ENCODE measurements around the gene SPC25. TPM values are rescaled to one million over a fixed set of nuclear protein-coding genes. Genes with fewer than 3 reads are reported as not detected.

SPC25 gene
- total and polyA plus RNA-seq, 2 experiments from 2014 or later: 23.4 to 72.7 TPM

DNA sequence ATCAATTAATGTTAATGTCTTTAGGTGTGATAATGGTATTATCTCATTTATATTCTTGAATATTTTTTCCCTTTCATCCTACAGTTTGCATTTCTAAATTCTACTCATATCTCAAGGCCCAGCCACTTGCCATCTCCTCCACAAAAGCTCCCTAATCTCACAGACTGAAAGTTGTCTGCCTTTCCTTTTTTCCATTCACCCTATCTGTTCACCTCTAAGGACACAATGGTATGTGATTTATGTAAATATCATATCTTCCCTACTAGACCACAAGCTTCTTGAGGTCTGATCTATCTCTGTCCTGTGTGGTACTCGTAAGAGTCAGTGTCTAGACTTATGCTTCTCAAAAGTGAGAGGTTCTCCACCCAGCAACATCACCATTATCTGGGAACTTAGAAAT lies 3.9 kb upstream of the SPC25 start (continued):
- TF ChIP-seq, protein P1, sequence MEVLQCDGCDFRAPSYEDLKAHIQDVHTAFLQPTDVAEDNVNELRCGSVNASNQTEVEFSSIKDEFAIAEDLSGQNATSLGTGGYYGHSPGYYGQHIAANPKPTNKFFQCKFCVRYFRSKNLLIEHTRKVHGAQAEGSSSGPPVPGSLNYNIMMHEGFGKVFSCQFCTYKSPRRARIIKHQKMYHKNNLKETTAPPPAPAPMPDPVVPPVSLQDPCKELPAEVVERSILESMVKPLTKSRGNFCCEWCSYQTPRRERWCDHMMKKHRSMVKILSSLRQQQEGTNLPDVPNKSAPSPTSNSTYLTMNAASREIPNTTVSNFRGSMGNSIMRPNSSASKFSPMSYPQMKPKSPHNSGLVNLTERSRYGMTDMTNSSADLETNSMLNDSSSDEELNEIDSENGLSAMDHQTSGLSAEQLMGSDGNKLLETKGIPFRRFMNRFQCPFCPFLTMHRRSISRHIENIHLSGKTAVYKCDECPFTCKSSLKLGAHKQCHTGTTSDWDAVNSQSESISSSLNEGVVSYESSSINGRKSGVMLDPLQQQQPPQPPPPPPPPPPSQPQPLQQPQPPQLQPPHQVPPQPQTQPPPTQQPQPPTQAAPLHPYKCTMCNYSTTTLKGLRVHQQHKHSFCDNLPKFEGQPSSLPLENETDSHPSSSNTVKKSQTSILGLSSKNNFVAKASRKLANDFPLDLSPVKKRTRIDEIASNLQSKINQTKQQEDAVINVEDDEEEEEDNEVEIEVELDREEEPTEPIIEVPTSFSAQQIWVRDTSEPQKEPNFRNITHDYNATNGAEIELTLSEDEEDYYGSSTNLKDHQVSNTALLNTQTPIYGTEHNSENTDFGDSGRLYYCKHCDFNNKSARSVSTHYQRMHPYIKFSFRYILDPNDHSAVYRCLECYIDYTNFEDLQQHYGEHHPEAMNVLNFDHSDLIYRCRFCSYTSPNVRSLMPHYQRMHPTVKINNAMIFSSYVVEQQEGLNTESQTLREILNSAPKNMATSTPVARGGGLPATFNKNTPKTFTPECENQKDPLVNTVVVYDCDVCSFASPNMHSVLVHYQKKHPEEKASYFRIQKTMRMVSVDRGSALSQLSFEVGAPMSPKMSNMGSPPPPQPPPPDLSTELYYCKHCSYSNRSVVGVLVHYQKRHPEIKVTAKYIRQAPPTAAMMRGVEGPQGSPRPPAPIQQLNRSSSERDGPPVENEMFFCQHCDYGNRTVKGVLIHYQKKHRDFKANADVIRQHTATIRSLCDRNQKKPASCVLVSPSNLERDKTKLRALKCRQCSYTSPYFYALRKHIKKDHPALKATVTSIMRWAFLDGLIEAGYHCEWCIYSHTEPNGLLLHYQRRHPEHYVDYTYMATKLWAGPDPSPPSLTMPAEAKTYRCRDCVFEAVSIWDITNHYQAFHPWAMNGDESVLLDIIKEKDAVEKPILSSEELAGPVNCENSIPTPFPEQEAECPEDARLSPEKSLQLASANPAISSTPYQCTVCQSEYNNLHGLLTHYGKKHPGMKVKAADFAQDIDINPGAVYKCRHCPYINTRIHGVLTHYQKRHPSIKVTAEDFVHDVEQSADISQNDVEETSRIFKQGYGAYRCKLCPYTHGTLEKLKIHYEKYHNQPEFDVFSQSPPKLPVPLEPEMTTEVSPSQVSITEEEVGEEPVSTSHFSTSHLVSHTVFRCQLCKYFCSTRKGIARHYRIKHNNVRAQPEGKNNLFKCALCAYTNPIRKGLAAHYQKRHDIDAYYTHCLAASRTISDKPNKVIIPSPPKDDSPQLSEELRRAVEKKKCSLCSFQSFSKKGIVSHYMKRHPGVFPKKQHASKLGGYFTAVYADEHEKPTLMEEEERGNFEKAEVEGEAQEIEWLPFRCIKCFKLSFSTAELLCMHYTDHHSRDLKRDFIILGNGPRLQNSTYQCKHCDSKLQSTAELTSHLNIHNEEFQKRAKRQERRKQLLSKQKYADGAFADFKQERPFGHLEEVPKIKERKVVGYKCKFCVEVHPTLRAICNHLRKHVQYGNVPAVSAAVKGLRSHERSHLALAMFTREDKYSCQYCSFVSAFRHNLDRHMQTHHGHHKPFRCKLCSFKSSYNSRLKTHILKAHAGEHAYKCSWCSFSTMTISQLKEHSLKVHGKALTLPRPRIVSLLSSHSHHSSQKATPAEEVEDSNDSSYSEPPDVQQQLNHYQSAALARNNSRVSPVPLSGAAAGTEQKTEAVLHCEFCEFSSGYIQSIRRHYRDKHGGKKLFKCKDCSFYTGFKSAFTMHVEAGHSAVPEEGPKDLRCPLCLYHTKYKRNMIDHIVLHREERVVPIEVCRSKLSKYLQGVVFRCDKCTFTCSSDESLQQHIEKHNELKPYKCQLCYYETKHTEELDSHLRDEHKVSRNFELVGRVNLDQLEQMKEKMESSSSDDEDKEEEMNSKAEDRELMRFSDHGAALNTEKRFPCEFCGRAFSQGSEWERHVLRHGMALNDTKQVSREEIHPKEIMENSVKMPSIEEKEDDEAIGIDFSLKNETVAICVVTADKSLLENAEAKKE (CRISPR knock-in tag; IDR thresholded peaks at IDR 0.05): no peak
- TF ChIP-seq JUNB (IDR thresholded peaks at IDR 0.05; ENCODE audit: unreplicated experiment): no peak

DNA sequence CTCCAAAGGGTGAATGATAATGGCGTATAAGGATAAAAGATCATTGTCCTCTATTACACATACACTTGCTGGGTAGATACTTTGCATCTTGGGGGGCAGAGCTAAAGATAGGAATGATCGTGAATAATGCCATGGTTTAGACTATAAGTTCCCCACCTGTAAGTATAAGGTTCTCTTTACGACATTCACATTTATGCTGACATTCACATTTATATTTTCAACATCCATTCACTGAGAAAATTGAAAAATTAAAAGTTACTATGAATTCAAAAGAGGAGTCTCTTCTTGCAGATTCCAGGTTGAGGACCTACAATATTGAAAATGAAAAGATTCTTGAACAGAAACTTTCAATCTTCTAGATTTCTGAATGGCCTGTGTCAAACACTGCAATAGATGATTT lies 2.1 kb upstream of the SPC25 start:
- no peaks in the 10 kb centered on the region for H3K36me3 ChIP-seq (ENCODE audit: insufficient read depth)
- DNase-seq (ENCODE audit: low spot score) (no peak), ATAC-seq (no peak)
- H3K27ac ChIP-seq (ENCODE audit: low read depth): no peak overlapping the region
- no peaks in the 10 kb centered on the region for H3K9me2 ChIP-seq (ENCODE audit: insufficient read depth)
- H3F3A ChIP-seq (replicated peaks; ENCODE audit: low read depth): no peaks in the 10 kb centered on the region
- H3K4me3 Mint-ChIP-seq: no peak overlapping the region
- H3K4me2 ChIP-seq: no peak overlapping the region
- peaks cover 8% of the 10 kb centered on the region for H3K79me2 ChIP-seq (replicated peaks; ENCODE audit: insufficient read depth)
- no peaks in the 10 kb centered on the region for H4K20me1 ChIP-seq (replicated peaks; ENCODE audit: insufficient read depth)
- H2AFZ ChIP-seq: no peak overlapping the region
- no peak overlapping the region for H3K27ac Mint-ChIP-seq
- peaks cover 6% of the 10 kb centered on the region; the same call in 1 of the 2 replicates for H3K4me1 ChIP-seq (ENCODE audit: insufficient read depth)
- H3K36me3 Mint-ChIP-seq (ENCODE audit: low read depth): peaks cover 11% of the 10 kb centered on the region
- no peaks in the 10 kb centered on the region for H3K9me3 Mint-ChIP-seq
- no peaks in the 10 kb centered on the region for H3K27me3 ChIP-seq (ENCODE audit: insufficient read depth)
- peaks cover 2% of the 10 kb centered on the region; the same call in 1 of the 3 replicates for H3K4me1 Mint-ChIP-seq
- no peak overlapping the region for H3K4me3 ChIP-seq
- H3K27me3 Mint-ChIP-seq (ENCODE audit: insufficient read depth, low read depth, poor library complexity): peaks cover 2% of the 10 kb centered on the region
- TF ChIP-seq CREB1 (CRISPR knock-in tag; IDR thresholded peaks at IDR 0.05; ENCODE audit: low read depth): no peak
- no peak for TF ChIP-seq ZNF331 (CRISPR knock-in tag; IDR thresholded peaks at IDR 0.05; ENCODE audit: low read depth)
- TF ChIP-seq, protein P2, sequence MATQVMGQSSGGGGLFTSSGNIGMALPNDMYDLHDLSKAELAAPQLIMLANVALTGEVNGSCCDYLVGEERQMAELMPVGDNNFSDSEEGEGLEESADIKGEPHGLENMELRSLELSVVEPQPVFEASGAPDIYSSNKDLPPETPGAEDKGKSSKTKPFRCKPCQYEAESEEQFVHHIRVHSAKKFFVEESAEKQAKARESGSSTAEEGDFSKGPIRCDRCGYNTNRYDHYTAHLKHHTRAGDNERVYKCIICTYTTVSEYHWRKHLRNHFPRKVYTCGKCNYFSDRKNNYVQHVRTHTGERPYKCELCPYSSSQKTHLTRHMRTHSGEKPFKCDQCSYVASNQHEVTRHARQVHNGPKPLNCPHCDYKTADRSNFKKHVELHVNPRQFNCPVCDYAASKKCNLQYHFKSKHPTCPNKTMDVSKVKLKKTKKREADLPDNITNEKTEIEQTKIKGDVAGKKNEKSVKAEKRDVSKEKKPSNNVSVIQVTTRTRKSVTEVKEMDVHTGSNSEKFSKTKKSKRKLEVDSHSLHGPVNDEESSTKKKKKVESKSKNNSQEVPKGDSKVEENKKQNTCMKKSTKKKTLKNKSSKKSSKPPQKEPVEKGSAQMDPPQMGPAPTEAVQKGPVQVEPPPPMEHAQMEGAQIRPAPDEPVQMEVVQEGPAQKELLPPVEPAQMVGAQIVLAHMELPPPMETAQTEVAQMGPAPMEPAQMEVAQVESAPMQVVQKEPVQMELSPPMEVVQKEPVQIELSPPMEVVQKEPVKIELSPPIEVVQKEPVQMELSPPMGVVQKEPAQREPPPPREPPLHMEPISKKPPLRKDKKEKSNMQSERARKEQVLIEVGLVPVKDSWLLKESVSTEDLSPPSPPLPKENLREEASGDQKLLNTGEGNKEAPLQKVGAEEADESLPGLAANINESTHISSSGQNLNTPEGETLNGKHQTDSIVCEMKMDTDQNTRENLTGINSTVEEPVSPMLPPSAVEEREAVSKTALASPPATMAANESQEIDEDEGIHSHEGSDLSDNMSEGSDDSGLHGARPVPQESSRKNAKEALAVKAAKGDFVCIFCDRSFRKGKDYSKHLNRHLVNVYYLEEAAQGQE (IDR thresholded peaks at IDR 0.05; ENCODE audit: unreplicated experiment): no peak
- TF ChIP-seq EZH2phosphoT487 (IDR thresholded peaks at IDR 0.05; ENCODE audit: unreplicated experiment): no peak
- no peak for TF ChIP-seq STAT1 (IDR thresholded peaks at IDR 0.05; ENCODE audit: unreplicated experiment)
- no peak for TF ChIP-seq EZH2 (IDR thresholded peaks at IDR 0.05; ENCODE audit: low read depth, unreplicated experiment)
- TF ChIP-seq, protein P3, sequence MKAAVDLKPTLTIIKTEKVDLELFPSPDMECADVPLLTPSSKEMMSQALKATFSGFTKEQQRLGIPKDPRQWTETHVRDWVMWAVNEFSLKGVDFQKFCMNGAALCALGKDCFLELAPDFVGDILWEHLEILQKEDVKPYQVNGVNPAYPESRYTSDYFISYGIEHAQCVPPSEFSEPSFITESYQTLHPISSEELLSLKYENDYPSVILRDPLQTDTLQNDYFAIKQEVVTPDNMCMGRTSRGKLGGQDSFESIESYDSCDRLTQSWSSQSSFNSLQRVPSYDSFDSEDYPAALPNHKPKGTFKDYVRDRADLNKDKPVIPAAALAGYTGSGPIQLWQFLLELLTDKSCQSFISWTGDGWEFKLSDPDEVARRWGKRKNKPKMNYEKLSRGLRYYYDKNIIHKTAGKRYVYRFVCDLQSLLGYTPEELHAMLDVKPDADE (IDR thresholded peaks at IDR 0.05): no peak
- TF ChIP-seq ZNF114 (CRISPR knock-in tag; IDR thresholded peaks at IDR 0.05): no peak
- TF ChIP-seq NANOG (IDR thresholded peaks at IDR 0.05; ENCODE audit: borderline replicate concordance): no peak
- no peak for TF ChIP-seq JUNB (IDR thresholded peaks at IDR 0.05; ENCODE audit: unreplicated experiment)
- TF ChIP-seq POLR2AphosphoS5 (IDR thresholded peaks at IDR 0.05; ENCODE audit: low read depth): no peak
